DND-41 (cell line): Measurements from ENCODE around the gene API5.

Experiments
- ATAC-seq: fragments of 200-7000 bp; cut with Tn5 transposase; 3 replicates; pipeline ENCODE4 v1.9.1; 2021; ENCODE audit warnings: low read depth; ENCODE audit not compliant: insufficient read depth
- DNase-seq: peaks from one replicate; pipeline ENCODE4 v3.0.0-alpha.2; 2020
- H2AFZ ChIP-seq: 2 replicates; pipeline ENCODE4 v1.6.0; 2012; ENCODE audit warnings: low read depth, low read length
- H3K27ac ChIP-seq: 2 replicates; pipeline ENCODE4 v1.5.1; 2012; ENCODE audit warnings: low read length, inconsistent platforms
- H3K27me3 ChIP-seq: fragments of 200-600 bp; sonication (generic); 2 replicates; pipeline ENCODE4 v1.6.0; 2012; ENCODE audit warnings: low read length, mild to moderate bottlenecking, inconsistent platforms; ENCODE audit not compliant: insufficient read depth, poor library complexity
- H3K36me3 ChIP-seq: 2 replicates; pipeline ENCODE4 v1.5.1; 2012; ENCODE audit warnings: low read length, inconsistent platforms; ENCODE audit not compliant: insufficient read depth
- H3K4me1 ChIP-seq: 2 replicates; pipeline ENCODE4 v1.5.1; 2012; ENCODE audit warnings: mild to moderate bottlenecking, low read length; ENCODE audit not compliant: insufficient read depth
- H3K4me2 ChIP-seq: 2 replicates; pipeline ENCODE4 v1.6.0; 2012; ENCODE audit warnings: mild to moderate bottlenecking, moderate library complexity, low read length, inconsistent platforms; ENCODE audit not compliant: insufficient read depth
- H3K4me3 ChIP-seq, 2 experiments: fragments of 200-600 bp in 1 of 2; shearing (Covaris generic) in 1 of 2; 2 replicates each; pipeline ENCODE4 v1.5.1; 2012 to 2016; ENCODE audit warnings: inconsistent platforms in 2 of 2, low read length in 2 of 2, mild to moderate bottlenecking in 2 of 2, low read depth in 1 of 2, moderate library complexity in 1 of 2
- H3K79me2 ChIP-seq: 2 replicates; pipeline ENCODE4 v1.6.0; 2012; ENCODE audit warnings: low read length, inconsistent platforms; ENCODE audit not compliant: insufficient read depth
- H3K9ac ChIP-seq: 2 replicates; pipeline ENCODE4 v1.6.0; 2012; ENCODE audit warnings: low read depth, mild to moderate bottlenecking, inconsistent platforms, low read length, moderate library complexity
- H3K9me3 ChIP-seq: 2 replicates; pipeline ENCODE4 v1.5.1; 2012; ENCODE audit warnings: low read length, moderate library complexity, mild to moderate bottlenecking, inconsistent platforms; ENCODE audit not compliant: insufficient read depth, severe bottlenecking
- H4K20me1 ChIP-seq: 2 replicates; pipeline ENCODE4 v1.6.0; 2012; ENCODE audit warnings: low read length; ENCODE audit not compliant: insufficient read depth
- CTCF ChIP-seq: IDR thresholded peaks from 2 replicates; pipeline ENCODE4 v1.5.1; 2012; ENCODE audit warnings: borderline replicate concordance, low read length, moderate library complexity, mild to moderate bottlenecking; ENCODE audit not compliant: poor library complexity, severe bottlenecking; ENCODE audit errors: extremely low read depth
- EZH2 ChIP-seq: IDR thresholded peaks from 3 replicates; pipeline ENCODE4 v1.6.1; 2012; ENCODE audit warnings: borderline replicate concordance, low read depth, mild to moderate bottlenecking, moderate library complexity, low read length, inconsistent platforms; ENCODE audit not compliant: severe bottlenecking

The API5 gene

GRCh38 chr11:43381802-43382201 is 70.0 kb downstream of the API5 start:
- DNase-seq = no peak
- H3K9me3 ChIP-seq = no peaks in the 10 kb centered on the region
- H3K27me3 ChIP-seq = no peaks in the 10 kb centered on the region
- H2AFZ ChIP-seq = no peak overlapping the region
- TF ChIP-seq CTCF (no peak), EZH2 (no peak)
- peaks cover 38% of the 10 kb centered on the region for H3K36me3 ChIP-seq
- no peaks in the 10 kb centered on the region for H3K4me1 ChIP-seq
- H3K79me2 ChIP-seq = peaks cover 28% of the 10 kb centered on the region
- no peak overlapping the region for H3K4me2 ChIP-seq
- H3K4me3 ChIP-seq = no peak overlapping the region
- ATAC-seq = no peak
- no peak overlapping the region for H3K27ac ChIP-seq
- H4K20me1 ChIP-seq = peaks cover 7% of the 10 kb centered on the region; the same call in 1 of the 2 replicates
- H3K9ac ChIP-seq = no peak overlapping the region

- Histone ChIP-seq H3K36me3 (peaks cover 44% of the 10 kb centered on the region), H2AFZ (no peak overlapping the region), H3K79me2 (peaks cover 25% of the 10 kb centered on the region), H3K4me1 (no peaks in the 10 kb centered on the region), H3K4me3 (no peak overlapping the region), H3K9me3 (no peaks in the 10 kb centered on the region), H3K27ac (no peak overlapping the region), H3K9ac (no peak overlapping the region), H3K27me3 (no peaks in the 10 kb centered on the region), H4K20me1 (peaks cover 8% of the 10 kb centered on the region; the same call in 1 of the 2 replicates), H3K4me2 (no peak overlapping the region)
- no peak for DNase-seq
- TF ChIP-seq CTCF = no peak
- no peak for TF ChIP-seq EZH2
- no peak for ATAC-seq
Observed at GRCh38 chr11:43382614-43383013, 70.8 kb downstream of the API5 start.

GRCh38 chr11:43384393-43384792 is 72.6 kb downstream of the API5 start:
- no peak overlapping the region for H3K4me3 ChIP-seq
- H4K20me1 ChIP-seq = peaks cover 8% of the 10 kb centered on the region; the same call in 1 of the 2 replicates
- no peaks in the 10 kb centered on the region for H3K9me3 ChIP-seq
- peaks cover 8% of the 10 kb centered on the region; the same call in 1 of the 2 replicates for H3K79me2 ChIP-seq
- peaks cover 49% of the 10 kb centered on the region for H3K36me3 ChIP-seq
- DNase-seq (no peak), ATAC-seq (no peak)
- H3K4me2 ChIP-seq = no peak overlapping the region
- no peak overlapping the region for H2AFZ ChIP-seq
- H3K27ac ChIP-seq = no peak overlapping the region
- no peak for TF ChIP-seq CTCF
- TF ChIP-seq EZH2 = no peak
- H3K4me1 ChIP-seq = no peaks in the 10 kb centered on the region
- no peak overlapping the region for H3K9ac ChIP-seq
- H3K27me3 ChIP-seq = no peaks in the 10 kb centered on the region
